K562 (cell line): ENCODE results near the gene RHOB. TPM values are rescaled to one million over a fixed set of nuclear protein-coding genes. Genes with fewer than 3 reads are reported as not detected.

Experiments
- ATAC-seq: fragments of 200-7000 bp; cut with Tn5 transposase; 3 replicates; pipeline ENCODE4 v1.9.1; 2020; ENCODE audit warnings: moderate library complexity
- BruUV-seq: library from RNA; stranded (reverse); fragments of 400-500 nt; replicated peaks from 2 replicates; lab custom pipeline; 2021; lab: Mats Ljungman, UMichigan
- CTCF ChIA-PET: fragments of 300-600 bp; formaldehyde crosslinking; extraction: SDS; loops from one replicate; lab custom pipeline; 2021; ENCODE audit warnings: low intra/inter-chr PET ratio; lab: Yijun Ruan, JAX
- POLR2A ChIA-PET: fragments of 300-600, 350-650 bp; sonication (Branson Sonifier 250); formaldehyde crosslinking; extraction: SDS; loops from one replicate; lab custom pipeline; 2021; ENCODE audit warnings: antibody characterized with exemption, inconsistent platforms; lab: Yijun Ruan, JAX
- DNase-seq, 4 experiments: peaks; one replicate each; pipeline versions ENCODE4 v3.0.0 to v3.0.0-alpha.2; 2011 to 2018; ENCODE audit warnings: low spot score in 3 of 4, mixed read lengths in 3 of 4; ENCODE audit errors: extremely low read depth in 1 of 4
- FAIRE-seq: peaks from 2 replicates; lab custom pipeline; 2011; peaks lifted over from hg19 to GRCh38; lab: Jason Lieb, UNC
- H2AFZ ChIP-seq: 2 replicates; pipeline ENCODE4 v1.6.0; 2011; ENCODE audit warnings: low read depth, low read length, control low read depth, inconsistent platforms
- H3K27ac ChIP-seq: fragments of 200-600 bp; 3 replicates; pipeline ENCODE4 v1.8.0; 2011; ENCODE audit warnings: low read depth, mild to moderate bottlenecking, control low read depth, inconsistent platforms, low read length, moderate library complexity, mixed read lengths; ENCODE audit errors: extremely low read depth
- H3K27me3 ChIP-seq, 2 experiments: fragments of 300-600 bp in 1 of 2; 2 replicates in 1 of 2; 3 replicates in 1 of 2; pipeline versions ENCODE4 v1.6.0 to v1.8.0; 2011; ENCODE audit warnings: inconsistent platforms in 2 of 2, low read length in 2 of 2, mild to moderate bottlenecking in 1 of 2, mixed read lengths in 1 of 2, moderate library complexity in 1 of 2; ENCODE audit not compliant: control insufficient read depth in 2 of 2, insufficient read depth in 2 of 2
- H3K36me3 ChIP-seq: fragments of 300-600 bp; 3 replicates; pipeline ENCODE4 v1.8.0; 2011; ENCODE audit warnings: mild to moderate bottlenecking, low read length, inconsistent platforms; ENCODE audit not compliant: control insufficient read depth, insufficient read depth
- H3K4me1 ChIP-seq, 2 experiments: fragments of 200-600 bp in 1 of 2; replicated peaks in 1 of 2; 2 replicates in 1 of 2; 3 replicates in 1 of 2; pipeline versions ENCODE4 v1.5.1 to v1.8.0; 2011; ENCODE audit warnings: inconsistent platforms in 2 of 2, low read length in 2 of 2, mild to moderate bottlenecking in 1 of 2, mixed read lengths in 1 of 2, moderate library complexity in 1 of 2; ENCODE audit not compliant: control insufficient read depth in 2 of 2, insufficient read depth in 2 of 2
- H3K4me2 ChIP-seq: 2 replicates; pipeline ENCODE4 v1.6.1; 2011; ENCODE audit warnings: low read length, control low read depth, inconsistent platforms, mixed read lengths; ENCODE audit not compliant: insufficient read depth
- H3K4me3 ChIP-seq: fragments of 200-600 bp; sonication (generic), shearing (Covaris generic); 2 replicates; pipeline ENCODE4 v1.5.1; 2016; ENCODE audit warnings: control low read depth, inconsistent platforms
- H3K79me2 ChIP-seq: fragments of 200-600 bp; 3 replicates; pipeline ENCODE4 v1.8.0; 2011; ENCODE audit warnings: low read length, inconsistent platforms; ENCODE audit not compliant: control insufficient read depth, insufficient read depth
- H3K9ac ChIP-seq, 2 experiments: 2 replicates each; pipeline versions ENCODE4 v1.6.0 to v1.6.1; 2011; ENCODE audit warnings: low read depth in 2 of 2, low read length in 2 of 2, control low read depth in 1 of 2, inconsistent platforms in 1 of 2, mild to moderate bottlenecking in 1 of 2, mixed read lengths in 1 of 2; ENCODE audit not compliant: insufficient read depth in 1 of 2
- H3K9me1 ChIP-seq: one replicate; pipeline ENCODE4 v1.6.0; 2011; ENCODE audit warnings: inconsistent platforms, mild to moderate bottlenecking, low read length, moderate library complexity; ENCODE audit not compliant: control insufficient read depth, insufficient read depth
- H3K9me3 ChIP-seq: replicated peaks from 2 replicates; pipeline ENCODE4 v1.5.1; 2011; ENCODE audit warnings: low read depth, low read length, inconsistent platforms; ENCODE audit not compliant: control insufficient read depth, insufficient read depth
- H4K20me1 ChIP-seq: replicated peaks from 2 replicates; pipeline ENCODE4 v1.6.1; 2011; ENCODE audit warnings: low read length, inconsistent platforms, mixed read lengths; ENCODE audit not compliant: control insufficient read depth, insufficient read depth
- AFF1 ChIP-seq, 2 experiments: fragments of 450-650 bp; IDR thresholded peaks; 2 replicates each; pipeline ENCODE4 v1.6.1; 2018; ENCODE audit warnings: mild to moderate bottlenecking in 2 of 2, low read depth in 1 of 2; ENCODE audit not compliant: partially characterized antibody in 2 of 2
- ARID1B ChIP-seq: fragments of 450-650 bp; IDR thresholded peaks from 2 replicates; pipeline ENCODE4 v1.6.1; 2016; ENCODE audit warnings: antibody characterized with exemption, mild to moderate bottlenecking, inconsistent platforms
- ARID3B ChIP-seq: fragments of 250-450 bp; sonication (Bioruptor Pico); IDR thresholded peaks from 2 replicates; pipeline ENCODE4 v1.4.0; 2020; ENCODE audit warnings: borderline replicate concordance
- HIVEP1 ChIP-seq: fragments of 250-450 bp; sonication (Bioruptor Pico); IDR thresholded peaks from 2 replicates; pipeline ENCODE4 v1.4.0; 2020; ENCODE audit warnings: mild to moderate bottlenecking
- MCM3 ChIP-seq: fragments of 450-650 bp; IDR thresholded peaks from 2 replicates; pipeline ENCODE4 v1.6.1; 2016
- MLLT1 ChIP-seq, 2 experiments: fragments of 450-650 bp; IDR thresholded peaks; 2 replicates each; pipeline ENCODE4 v1.6.1; 2016
- MTA1 ChIP-seq: fragments of 450-650 bp; IDR thresholded peaks from 2 replicates; pipeline ENCODE4 v1.6.1; 2017; ENCODE audit warnings: borderline replicate concordance
- XRCC3 ChIP-seq: fragments of 450-650 bp; IDR thresholded peaks from 2 replicates; pipeline ENCODE4 v1.6.1; 2017; ENCODE audit warnings: mild to moderate bottlenecking, moderate library complexity
- ZBTB26 ChIP-seq: fragments of 450-650 bp; formaldehyde crosslinking; IDR thresholded peaks from 2 replicates; pipeline ENCODE4 v1.4.0; 2022; ENCODE audit warnings: missing genetic modification characterization
- ZNF274 ChIP-seq: IDR thresholded peaks from 2 replicates; pipeline ENCODE4 v1.6.1; 2011; ENCODE audit warnings: low read depth, mild to moderate bottlenecking, low read length, moderate library complexity, borderline replicate concordance
- WGBS: fragments of 100-300 bp; shearing (Covaris generic); methylation state at CpG from one replicate; pipeline ENCODE4 v1.1.6; 2016; ENCODE audit warnings: low coverage, mixed read lengths; ENCODE audit not compliant: insufficient coverage; ENCODE audit errors: missing lambda C conversion rate; 5-methylcytosine and 5-hydroxymethylcytosine counted together
- in situ Hi-C: fragments of 300-500 bp; cut with MboI; formaldehyde crosslinking; loops from 4 replicates; pipeline ENCODE4 v1.15.0; 2018; ENCODE audit warnings: inconsistent platforms, mixed read lengths
- intact Hi-C: fragments of 100-400 bp; cut with micrococcal nuclease; formaldehyde crosslinking; loops from 2 replicates; pipeline ENCODE4 v1.14.2; 2022
- polyA plus RNA-seq, 8 experiments: library from polyadenylated mRNA; depleted of rRNA in 4 of 8; stranded (reverse) in 5 of 8; unstranded in 3 of 8; fragments of >200 nt; fragmentation: Nextera tagmentation in 2 of 8; fragmentation: Illumina TruSeq in 1 of 8; extraction: Ambion mirVana in 2 of 8; extraction: Trizol in 1 of 8; gene quantifications; 2 replicates each; pipeline versions ENCODE4 v1.2.1 to v1.2.3, GENCODE V29; 2011 to 2014; ENCODE audit warnings: inconsistent platforms in 1 of 8, missing spikeins in 1 of 8
- total RNA-seq, 7 experiments: library from RNA; depleted of rRNA in 6 of 7; stranded (reverse); fragments of >200 nt in 6 of 7; fragmentation: Illumina TruSeq in 2 of 7; extraction: Trizol in 2 of 7; gene quantifications; 2 replicates each; pipeline versions ENCODE4 v1.2.1 to v1.2.3, GENCODE V29; 2011 to 2021; ENCODE audit warnings: low replicate concordance in 1 of 7

Gene RHOB
- total and polyA plus RNA-seq, 9 of the 15 experiments (the other 6 are each of a cell fraction or from before 2014, with no cell fraction given), result 0.07 to 4.8 (median 1.1) TPM

- Histone ChIP-seq H3K9me3 (no peaks in the 10 kb centered on the region), H2AFZ (peak overlapping the region; percentile 68), H3K27me3 (peaks cover 0 to 18% of the 10 kb centered on the region in 2 experiments; a peak in 2 of 5 replicates), H3K4me2 (no peak overlapping the region; the same call in 1 of the 2 replicates), H4K20me1 (no peaks in the 10 kb centered on the region), H3K9ac (peak overlapping the region in 1 of 2 experiments; percentile 82; a peak in 3 of 4 replicates), H3K79me2 (no peaks in the 10 kb centered on the region), H3K4me3 (no peak overlapping the region), H3K27ac (0 out of 3 replicates have a peak overlapping the region, but pooled peaks have one; percentile 25), H3K36me3 (no peaks in the 10 kb centered on the region), H3K9me1 (no peaks in the 10 kb centered on the region), H3K4me1 (peaks cover 6 to 14% of the 10 kb centered on the region in 2 experiments)
- no TSS peak for BruUV-seq
- POLR2A ChIA-PET, result interaction anchor here (0.6 to 1.0 kb wide), 4 partner anchors 9 to 26 kb away, joined by 3 to 5 read pairs (median 3); no protein-coding TSS in a partner anchor
- intact Hi-C loops (loop anchor here (5.0 to 10.0 kb wide), 2 partner anchors 182 to 320 kb away; no protein-coding TSS in a partner anchor), in situ Hi-C loops (loop anchor here (25.0 kb wide), 1 partner anchor 513 kb away; no protein-coding TSS in a partner anchor)
- CTCF ChIA-PET, result no interaction called here
- DNase-seq, result peak in 2 of 4 experiments; percentile 41 to 57
- peak; percentile 76 for ATAC-seq
- 13% methylated on average over 14 of the region's 15 CpGs for WGBS
- FAIRE-seq, result peak; percentile 82
- TF ChIP-seq ARID1B, result peak; percentile 38; the same call in 1 of the 2 replicates
- TF ChIP-seq MTA1, result no peak
- TF ChIP-seq XRCC3, result no peak
- peak in 1 of 2 experiments; percentile 51; a peak in 1 of 4 replicates for TF ChIP-seq MLLT1 (IDR thresholded peaks at IDR 0.05)
- no peak for TF ChIP-seq AFF1 (IDR thresholded peaks at IDR 0.05; ENCODE audit: low read depth in 1 of 2, partially characterized antibody in 2 of 2)
- TF ChIP-seq ZBTB26, result no peak
- no peak for TF ChIP-seq ZNF274
- TF ChIP-seq HIVEP1 (CRISPR knock-in tag), result 0 out of 2 replicates have a peak, but pooled peaks have one; percentile 34
- no peak for TF ChIP-seq MCM3
- TF ChIP-seq ARID3B (CRISPR knock-in tag), result no peak
Measured at GRCh38 chr2:20424300-20425290, 22.3 kb upstream of the RHOB start.
